ENCODE results near the gene IL1RAP.
"Not testable (repeated sequence)": the region's sequence is repeated elsewhere in the genome, so short reads cannot be mapped to it uniquely, and the experiment has no call there.

IL1RAP gene

DNA sequence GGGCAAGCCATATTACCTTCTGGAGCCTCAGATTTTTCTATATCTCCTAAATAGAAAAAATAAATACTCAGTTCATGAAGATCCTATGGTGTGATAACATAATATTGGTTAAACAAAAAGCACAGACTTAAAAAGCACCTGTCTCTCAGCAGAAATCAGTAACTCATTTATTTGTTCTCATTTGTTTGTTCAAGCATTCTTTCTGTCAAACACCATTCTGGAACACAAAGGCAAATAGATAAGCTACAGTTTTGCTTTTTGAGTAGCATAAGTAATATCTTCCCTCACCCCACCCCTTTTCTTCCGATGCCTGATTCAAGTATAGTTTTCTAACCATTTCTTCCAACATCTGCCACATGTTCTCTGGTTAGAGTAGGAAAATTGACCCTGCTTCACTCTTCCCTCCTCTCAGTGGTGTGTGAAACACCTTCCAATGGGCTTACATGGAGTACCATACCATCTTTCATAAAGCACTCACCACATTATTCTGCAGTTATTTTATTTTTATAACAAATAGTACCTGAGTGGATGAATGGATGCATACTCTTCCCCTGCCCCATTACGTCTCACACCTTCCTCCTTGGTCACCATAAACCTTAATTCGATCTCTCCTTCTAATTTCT, 8.4 kb upstream of the IL1RAP start:
- DNase-seq (ENCODE audit: low read depth in 1 of 2, low spot score in 1 of 2), result no peak

DNA sequence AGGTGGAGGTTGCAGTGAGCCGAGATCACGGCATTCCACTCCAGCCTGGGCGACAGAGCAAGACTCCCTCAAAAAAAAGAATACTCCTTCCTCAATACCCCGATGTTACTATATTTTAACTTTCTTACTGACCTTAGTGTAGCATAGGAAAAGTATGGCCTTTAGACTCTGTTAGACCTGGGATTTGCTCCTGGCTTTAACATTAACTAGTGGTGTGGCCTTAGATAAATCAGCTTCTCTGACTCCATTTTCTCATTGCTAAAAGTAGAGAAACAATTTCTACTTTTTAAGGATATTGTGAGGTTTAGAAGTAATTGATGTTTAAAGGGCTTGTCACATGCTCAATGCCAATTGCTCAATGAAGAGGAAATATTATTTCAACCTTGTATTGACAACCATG, 7.6 kb upstream of the IL1RAP start:
- DNase-seq (ENCODE audit: low read depth in 1 of 2, low spot score in 1 of 2), result no peak

GRCh38 chr3:190512666-190513065, 1.2 kb upstream of the IL1RAP start:
- no peak for DNase-seq (ENCODE audit: low read depth in 1 of 2, low spot score in 1 of 2)

- DNase-seq (ENCODE audit: low read depth in 1 of 2, low spot score in 1 of 2), result peak in 1 of 2 donors; percentile 2
Measured at GRCh38 chr3:190514413-190515153, 698 bp downstream of the IL1RAP start.

DNA sequence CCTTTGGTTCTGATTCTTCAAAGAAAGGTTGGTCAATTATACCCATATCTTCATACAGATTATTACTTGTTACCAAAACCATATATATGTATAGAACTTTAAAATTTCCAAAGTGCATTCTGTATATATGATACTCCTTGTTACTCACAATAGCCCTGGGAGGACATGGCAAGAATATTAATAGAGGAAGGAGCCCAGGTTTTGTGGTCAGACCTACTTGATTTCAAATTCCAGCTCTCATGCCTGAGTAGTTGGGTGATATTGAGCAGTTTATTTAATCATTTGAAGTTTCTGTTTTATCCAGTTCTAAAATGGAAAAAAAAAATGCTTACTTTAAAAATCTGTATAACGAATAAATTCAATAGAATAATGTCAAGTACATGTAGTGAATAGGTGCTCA, 2.5 kb downstream of the IL1RAP start:
- no peak for DNase-seq (ENCODE audit: low read depth in 1 of 2, low spot score in 1 of 2)

GRCh38 chr3:190517687-190518086, 3.8 kb downstream of the IL1RAP start:
- no peak for DNase-seq (ENCODE audit: low read depth in 1 of 2, low spot score in 1 of 2)

DNA sequence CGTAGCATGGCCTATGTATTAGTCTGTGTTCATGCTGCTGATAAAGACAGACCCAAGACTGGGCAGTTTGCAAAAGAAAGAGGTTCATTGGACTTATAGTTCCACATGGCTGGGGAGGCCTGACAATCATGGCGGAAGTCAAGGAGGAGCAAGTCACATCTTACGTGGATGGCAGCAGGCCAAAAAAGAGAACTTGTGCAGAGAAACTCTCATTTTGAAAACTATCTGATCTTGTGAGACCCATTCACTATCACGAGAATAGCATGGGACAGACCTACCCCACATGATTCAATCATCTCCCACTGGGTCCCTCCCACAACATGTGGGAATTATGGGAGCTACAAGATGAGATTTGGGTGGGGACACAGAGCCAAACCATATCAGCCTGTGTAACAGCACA, 4.6 kb downstream of the IL1RAP start:
- DNase-seq (ENCODE audit: low read depth in 1 of 2, low spot score in 1 of 2), result not testable (repeated sequence)

DNA sequence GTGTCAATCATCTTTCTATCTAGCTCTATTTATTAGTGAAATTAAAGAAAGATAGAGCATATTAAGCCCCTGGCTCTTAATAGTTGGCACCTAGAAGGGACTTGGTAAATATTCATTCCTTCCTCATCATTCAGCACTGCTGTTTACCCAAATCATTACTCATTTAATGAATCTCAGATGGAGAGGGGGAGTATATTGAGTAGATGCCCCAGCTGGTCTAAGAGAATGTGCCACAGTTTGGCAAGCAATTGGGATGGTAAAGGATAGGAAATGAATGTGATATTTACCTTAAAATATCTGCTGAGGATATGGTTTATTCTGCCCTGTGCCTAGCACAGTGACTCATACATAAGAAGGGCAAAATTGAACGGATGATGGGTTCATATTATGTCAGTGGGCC, 6.0 kb downstream of the IL1RAP start:
- no peak for DNase-seq (ENCODE audit: low read depth in 1 of 2, low spot score in 1 of 2)

GRCh38 chr3:190521998-190522397, 8.1 kb downstream of the IL1RAP start:
- no peak for DNase-seq (ENCODE audit: low read depth in 1 of 2, low spot score in 1 of 2)

DNA sequence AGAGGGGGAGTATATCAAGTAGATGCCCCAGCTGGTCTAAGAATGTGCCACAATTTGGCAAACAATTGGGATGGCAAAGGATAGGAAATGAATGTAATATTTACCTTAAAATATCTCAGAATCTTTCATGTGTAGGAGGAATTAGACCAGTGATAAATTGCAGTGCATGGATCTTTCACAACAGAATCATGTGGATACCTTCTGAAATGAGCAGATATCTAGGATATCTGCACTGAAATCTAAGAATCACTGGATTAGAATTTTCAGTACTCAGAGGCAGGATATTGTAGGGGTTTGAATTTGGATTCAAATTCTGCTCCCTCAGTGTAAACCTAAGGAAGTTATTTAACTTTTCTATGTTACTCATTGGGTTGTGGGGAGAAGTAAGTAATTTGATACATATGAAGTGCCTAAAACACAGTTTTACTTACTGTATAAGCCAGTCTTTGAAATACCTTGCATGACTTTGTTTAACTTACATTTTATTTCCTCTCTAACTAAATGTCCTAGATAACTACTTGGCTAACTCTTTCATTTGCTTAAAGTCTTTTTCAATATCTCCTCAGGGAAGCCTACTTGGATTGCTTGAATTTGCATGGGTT, 8.8 kb downstream of the IL1RAP start:
- no peak for DNase-seq (ENCODE audit: low read depth in 1 of 2, low spot score in 1 of 2)

DNA sequence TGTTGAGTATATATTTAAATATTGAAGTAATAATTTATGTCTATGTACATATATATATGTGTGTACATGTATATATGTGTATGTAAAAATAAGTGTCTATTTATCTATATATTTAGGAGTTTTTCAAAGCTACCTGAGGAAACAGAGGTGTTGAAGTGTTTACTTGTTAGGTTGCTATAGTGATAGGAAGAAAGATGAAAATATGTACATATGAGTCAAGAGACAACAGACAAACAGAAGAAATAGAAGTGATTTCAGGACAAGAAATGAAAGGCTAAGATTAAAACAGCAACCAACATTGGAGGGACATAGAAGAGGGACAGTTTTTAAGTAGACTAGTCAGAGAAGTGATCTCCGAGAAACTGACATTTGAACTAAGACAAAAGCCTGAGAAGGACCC, 11.1 kb downstream of the IL1RAP start:
- DNase-seq (ENCODE audit: low read depth in 1 of 2, low spot score in 1 of 2), result no peak

DNA sequence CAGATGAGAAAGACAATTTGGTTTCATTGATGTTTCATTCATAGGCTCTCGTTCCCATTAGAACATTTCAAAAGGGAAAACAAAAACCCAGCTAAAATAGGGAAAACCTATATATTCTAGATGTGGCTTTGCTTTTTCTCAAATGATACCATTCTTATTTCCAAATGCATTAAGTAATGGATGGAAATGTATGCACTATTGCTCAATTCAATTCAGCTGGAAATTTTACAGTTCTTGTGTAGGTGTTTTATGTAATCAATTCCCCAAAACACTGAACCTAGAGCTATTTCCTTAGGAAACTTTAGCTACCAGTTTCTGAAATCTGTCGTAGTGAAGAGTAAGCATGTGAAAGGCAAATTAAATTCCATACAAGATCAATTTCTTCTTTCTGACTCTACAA, 11.7 kb downstream of the IL1RAP start:
- DNase-seq (ENCODE audit: low read depth in 1 of 2, low spot score in 1 of 2), result no peak

- DNase-seq (ENCODE audit: low read depth in 1 of 2, low spot score in 1 of 2), result no peak
Measured at GRCh38 chr3:190526787-190527762, 13.2 kb downstream of the IL1RAP start.

GRCh38 chr3:190528706-190529105, 14.8 kb downstream of the IL1RAP start:
- no peak for DNase-seq (ENCODE audit: low read depth in 1 of 2, low spot score in 1 of 2)

GRCh38 chr3:190531406-190531805, 17.5 kb downstream of the IL1RAP start:
- no peak for DNase-seq (ENCODE audit: low read depth in 1 of 2, low spot score in 1 of 2)

GRCh38 chr3:190532731-190533203, 18.9 kb downstream of the IL1RAP start:
- no peak for DNase-seq (ENCODE audit: low read depth in 1 of 2, low spot score in 1 of 2)

- no peak for DNase-seq (ENCODE audit: low read depth in 1 of 2, low spot score in 1 of 2)
Measured at GRCh38 chr3:190533511-190534281, 19.8 kb downstream of the IL1RAP start.

DNA sequence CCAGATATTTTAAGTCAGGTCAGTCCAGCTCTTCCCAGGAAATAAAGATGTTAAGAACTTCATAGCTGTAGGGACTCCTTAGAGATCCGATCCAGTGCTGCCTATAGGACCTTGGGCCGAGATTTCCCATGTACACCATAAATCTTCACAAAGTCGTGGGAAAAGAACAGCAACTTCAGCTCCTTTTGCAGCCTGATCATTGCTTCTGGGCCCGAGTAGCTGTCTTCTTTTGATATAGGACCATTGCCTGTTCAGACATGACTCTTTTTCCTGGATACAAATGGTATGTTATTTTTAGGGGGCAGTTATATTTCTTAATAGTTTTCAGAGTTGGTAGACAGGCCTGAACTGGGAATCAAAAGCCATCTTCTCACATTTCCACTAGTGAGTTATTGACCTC, 20.5 kb downstream of the IL1RAP start:
- no peak for DNase-seq (ENCODE audit: low read depth in 1 of 2, low spot score in 1 of 2)

DNA sequence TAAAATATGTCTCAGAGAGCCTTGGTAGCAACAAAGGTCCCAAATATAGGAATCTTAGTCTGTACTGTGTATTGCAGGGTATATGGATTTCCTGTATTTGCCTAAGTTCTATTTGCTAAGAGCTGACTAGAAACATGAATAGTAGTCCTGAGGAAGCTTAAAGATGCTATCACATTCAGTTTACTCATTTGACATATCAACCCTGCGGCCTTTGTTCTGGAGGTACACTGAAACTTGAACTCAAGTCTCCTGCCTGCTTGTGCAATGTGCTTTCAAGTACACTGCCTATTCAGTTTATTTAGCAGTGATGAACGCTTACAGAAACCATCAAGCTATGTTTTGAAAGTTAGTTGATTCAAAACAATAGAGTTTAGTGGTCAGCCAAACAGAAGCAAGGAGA, 21.1 kb downstream of the IL1RAP start:
- no peak for DNase-seq (ENCODE audit: low read depth in 1 of 2, low spot score in 1 of 2)

- DNase-seq (ENCODE audit: low read depth in 1 of 2, low spot score in 1 of 2), result no peak
Measured at GRCh38 chr3:190537146-190537545, 23.3 kb downstream of the IL1RAP start.

DNA sequence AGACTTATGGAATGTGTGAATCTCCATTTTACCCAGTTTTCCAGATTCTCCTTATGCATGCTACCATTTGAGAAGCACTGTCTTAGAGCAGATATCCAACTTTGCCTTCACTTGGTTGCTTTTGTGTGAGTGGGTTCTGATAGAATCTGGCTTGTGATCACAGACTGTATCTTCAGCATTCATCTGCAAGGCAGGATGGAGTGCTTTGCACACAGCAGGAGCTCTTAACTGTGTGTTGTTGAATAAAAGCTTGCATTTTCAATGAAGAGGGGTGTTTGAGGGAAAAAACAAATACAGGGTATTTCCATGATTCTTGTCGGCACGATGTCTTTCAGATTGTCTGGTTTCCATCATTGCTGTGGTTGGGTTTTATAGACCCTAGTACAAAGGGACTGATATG, 24.4 kb downstream of the IL1RAP start:
- no peak for DNase-seq (ENCODE audit: low read depth in 1 of 2, low spot score in 1 of 2)

All from stimulated activated CD4-positive, alpha-beta T cell treated with anti-CD3 and anti-CD28 coated beads, Interleukin-15, amount 100 ng/mL, for 1 hour (primary cell).